T47D (cell line): Measurements from ENCODE around the gene FREY1.

Experiments used
- DNase-seq, 2 experiments: peaks; one replicate each; pipeline versions ENCODE4 v3.0.0 to v3.0.0-alpha.2; 2011 to 2012; ENCODE audit warnings: low read depth in 1 of 2, low spot score in 1 of 2
- JUND ChIP-seq: IDR thresholded peaks from 2 replicates; pipeline ENCODE4 v1.6.1; 2012; ENCODE audit warnings: low read depth
- in situ Hi-C: cut with HindIII; loops from 2 replicates; pipeline ENCODE4 v1.10.0; 2016; ENCODE audit warnings: low sequenced_read_pairs, low pct_unique_long_range_greater_than_20kb

Gene FREY1

DNA sequence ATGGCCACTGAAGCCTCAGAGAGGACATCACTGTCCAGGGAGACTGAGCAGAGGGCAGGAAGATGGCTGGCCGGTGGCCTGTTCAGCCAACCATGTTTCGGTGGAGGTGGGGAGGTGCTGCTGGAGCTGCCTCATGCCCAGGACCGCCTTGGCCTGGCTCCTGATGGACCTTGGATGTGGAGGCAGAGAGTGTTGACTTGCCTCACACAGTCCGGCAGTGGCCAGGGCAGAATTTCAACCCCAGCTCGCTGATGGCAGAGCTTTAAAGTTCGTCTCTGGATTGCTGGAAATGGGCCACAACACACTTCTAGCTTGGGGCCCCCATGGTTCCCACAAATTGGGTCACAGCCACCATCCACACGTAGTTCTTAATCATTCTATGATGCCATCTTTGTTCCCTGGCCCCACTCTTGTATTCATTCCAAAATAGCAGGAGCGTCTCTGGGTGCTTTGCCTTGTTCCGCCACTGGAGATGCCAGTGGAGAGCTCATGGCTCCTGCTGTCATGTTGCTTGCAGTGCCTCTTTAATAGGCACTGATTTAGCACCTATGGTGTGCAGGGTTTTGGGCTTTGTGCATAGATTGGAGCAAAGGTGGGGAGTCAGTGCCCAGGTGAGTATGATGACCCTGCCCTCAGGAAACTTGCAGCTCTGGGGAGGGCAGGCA is 16.1 kb downstream of the FREY1 start:
- no peak for TF ChIP-seq JUND
- in situ Hi-C loops = no loop called here
- DNase-seq = no peak

DNA sequence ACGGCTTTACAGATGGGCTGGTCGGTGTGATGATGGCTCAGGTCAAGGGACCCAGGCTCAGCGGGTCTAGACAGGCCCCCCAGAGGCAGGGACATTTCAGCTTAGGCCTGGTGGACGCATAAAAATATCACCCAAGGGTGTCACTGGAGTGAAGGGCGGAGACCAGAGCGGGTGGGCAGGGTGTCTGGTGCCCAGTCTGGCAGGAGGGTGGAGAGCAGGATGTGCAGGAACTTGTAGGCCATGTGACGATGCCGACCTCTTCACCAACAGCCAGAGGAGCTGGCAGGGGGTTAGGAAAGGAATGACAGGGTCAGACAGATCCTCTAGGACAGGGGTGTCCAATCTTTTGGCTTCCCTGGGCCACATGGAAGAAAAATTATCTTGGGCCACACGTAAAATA is 17.1 kb downstream of the FREY1 start:
- DNase-seq = no peak
- no peak for TF ChIP-seq JUND
- in situ Hi-C loops = no loop called here

DNA sequence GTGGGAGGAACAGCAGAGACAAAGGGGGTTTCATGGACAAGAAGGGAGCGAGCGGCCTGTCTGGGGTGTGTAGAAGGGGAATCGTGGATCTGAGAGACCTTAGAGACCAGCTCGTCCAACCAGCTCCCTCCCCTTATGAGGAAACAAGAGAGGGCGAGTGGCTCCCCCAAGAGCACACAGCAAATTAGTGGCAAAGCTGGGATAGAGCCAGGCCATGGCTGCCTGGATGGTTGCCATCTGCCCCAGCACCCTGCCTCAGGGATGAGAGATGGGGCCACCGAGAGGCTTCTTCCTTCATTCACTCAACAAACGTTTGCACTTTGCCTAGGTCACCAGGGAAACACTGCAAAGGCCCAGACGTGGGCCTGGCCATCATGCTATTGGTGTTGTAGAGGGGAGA is 17.5 kb downstream of the FREY1 start:
- no peak for DNase-seq
- in situ Hi-C loops = no loop called here
- no peak for TF ChIP-seq JUND

DNA sequence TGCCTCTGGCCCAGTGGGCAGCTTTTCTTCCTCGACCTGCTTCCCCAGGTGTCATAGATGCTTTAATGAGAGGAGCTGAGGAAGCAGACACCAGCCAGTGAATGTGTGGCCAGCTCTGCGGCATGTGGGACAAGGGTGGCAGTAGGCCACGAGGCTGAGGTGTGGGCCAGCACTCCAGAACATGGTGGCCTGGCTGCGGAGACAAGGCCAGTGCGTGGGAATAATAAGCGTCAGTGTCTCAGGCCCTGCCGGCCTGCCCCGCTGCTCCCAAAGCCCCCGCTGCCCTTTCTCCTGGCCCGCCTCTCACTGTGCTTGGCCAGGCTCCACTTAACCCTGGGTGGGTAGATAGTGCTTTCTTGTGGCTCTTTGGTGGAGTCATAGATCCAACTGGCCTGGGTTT is 19.5 kb downstream of the FREY1 start:
- TF ChIP-seq JUND = no peak
- DNase-seq = no peak
- in situ Hi-C loops = no loop called here

DNA sequence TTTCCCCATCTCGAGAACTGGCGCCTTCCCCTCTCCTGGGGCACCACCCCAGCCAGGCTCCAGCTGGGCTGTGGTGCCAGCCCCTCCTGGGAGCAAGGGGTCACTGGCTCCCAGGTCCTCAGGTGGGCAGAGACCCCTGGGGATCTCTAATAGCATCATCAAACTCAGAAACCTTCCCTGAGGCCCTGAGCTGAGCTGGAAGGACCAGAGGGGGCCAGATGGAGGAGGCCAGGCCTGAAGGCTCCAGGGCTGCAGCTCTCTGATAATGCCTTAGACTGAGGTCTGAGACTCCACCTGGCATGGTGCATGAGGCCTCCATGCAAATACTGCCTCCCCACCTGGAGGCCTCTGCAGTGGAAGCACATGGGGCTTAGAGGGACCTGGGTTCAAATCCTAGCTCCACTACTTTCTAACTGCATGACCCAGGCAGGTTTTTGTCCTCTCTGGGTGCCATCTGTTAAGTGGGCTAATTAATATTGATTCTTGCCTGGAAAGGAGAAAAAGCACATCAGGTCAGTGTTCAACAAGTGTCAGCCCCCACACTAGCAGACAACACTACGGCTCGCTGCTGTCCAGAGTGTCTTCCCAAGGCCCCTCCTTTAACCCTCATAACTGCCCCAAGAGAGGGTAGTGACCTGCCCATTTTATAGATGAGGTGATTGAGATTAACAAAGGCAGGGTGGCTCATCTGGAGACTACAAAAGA is 20.1 kb downstream of the FREY1 start:
- TF ChIP-seq JUND = no peak
- DNase-seq = no peak
- in situ Hi-C loops = no loop called here

DNA sequence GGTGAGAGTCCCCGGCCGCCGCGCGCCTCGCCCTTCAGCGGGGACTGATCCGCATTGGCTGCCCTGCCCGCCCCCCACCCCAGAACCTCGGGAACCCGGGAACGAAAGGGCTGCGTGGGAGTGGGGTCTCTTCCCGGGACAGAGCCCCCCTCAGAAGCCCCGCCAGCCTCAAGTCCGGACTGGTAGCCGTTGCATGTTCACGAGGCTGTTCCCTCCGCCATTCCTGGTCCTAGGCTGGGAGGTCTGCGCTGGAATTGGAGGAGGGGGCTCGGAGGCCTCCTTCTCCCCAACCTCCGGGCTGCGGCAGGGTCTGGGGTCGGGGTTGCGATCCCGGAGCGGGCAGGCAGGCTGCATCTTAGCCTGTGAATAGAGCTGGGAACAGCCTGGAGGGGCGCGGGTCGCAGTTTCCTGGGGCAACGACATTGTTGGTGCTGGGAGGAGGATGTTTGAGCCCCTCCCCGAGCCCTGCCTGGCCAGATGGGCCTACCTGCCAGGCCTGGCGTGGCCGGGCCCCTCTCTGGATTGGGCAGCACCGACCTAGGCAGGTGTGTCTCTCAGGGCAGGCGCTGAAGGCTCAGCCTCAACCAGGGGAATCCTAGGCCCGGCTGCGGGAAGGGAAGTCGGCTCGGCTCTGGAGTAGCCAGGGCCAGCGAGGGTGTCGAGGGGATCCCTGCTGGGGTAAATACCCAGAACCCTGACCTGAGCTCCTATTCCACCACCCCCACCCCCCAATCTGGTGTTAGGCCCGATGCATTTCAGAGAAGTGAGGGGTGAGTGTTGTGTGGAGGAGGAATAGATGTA is 20.9 kb downstream of the FREY1 start:
- DNase-seq = no peak
- no peak for TF ChIP-seq JUND
- in situ Hi-C loops = no loop called here

DNA sequence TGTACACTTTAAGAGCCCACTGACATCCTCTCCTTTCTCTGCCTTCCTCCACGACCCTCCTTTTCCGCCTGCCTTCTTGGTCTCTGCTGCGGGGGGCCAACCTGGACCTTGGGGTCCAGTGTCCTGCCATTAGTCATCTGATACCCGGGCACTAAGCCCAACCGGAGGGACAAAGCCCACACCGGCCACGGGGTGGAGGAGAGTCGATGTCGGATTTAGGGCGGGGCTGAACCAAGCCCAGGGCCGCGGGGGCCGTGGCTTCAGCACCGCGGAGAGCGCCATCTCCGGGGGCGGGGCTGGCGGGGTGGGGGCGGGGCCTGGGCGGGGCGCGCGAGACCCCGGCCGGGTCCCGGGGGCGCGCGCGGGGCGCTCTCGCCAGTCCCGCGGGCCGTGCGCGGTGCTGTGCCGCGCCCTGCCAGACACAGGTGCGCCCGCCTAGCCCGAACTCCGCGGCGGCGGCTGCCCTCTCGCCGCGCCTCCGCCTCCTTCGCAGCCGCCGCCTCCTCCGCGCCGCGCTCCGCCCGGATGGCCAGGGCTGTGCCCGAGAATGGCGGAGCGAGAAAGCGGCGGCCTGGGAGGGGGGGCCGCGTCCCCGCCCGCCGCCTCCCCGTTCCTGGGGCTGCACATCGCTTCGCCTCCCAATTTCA is 21.7 kb downstream of the FREY1 start, which contains the start of gene MAPK8IP1:
TSS of gene MAPK8IP1 (plus strand) at position 378 of the 647 bp plus-strand sequence. CDS start at position 548, 170 bp downstream.
- in situ Hi-C loops = no loop called here

DNA sequence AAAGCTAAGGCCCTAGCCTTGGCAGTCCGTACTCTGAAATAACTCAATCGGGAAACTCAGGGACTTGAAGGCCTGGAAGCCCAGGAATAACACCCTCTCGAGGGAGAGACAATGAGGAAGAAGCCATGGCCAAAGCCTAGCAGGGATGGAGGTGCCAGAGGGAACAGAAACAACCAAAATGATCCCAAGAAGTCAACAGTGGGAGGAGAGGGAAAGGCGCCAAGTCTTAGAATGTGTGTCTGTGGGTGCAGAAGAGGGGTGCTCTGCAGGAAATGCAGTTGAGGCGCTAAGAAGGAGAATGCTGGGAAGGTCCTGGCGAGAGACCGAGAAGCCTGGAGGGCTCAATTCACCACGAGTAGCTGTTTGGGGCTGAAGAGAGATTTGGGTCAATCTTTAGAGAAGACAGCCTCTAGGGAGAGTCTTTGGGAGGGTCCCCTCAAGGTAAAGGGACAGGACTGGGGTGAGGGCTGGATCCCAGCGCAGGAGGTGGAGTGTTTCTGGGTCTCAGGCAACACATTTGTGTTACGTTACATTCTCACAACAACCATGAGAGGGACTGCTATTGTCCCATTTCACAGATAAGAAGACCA is 22.4 kb downstream of the FREY1 start:
- in situ Hi-C loops = no loop called here
- DNase-seq = no peak
- TF ChIP-seq JUND = no peak

More for the DNA sequence above, 21.7 kb downstream of the FREY1 start, which contains the start of gene MAPK8IP1:
- peak; percentile 76 to 85 for DNase-seq
- TF ChIP-seq JUND = no peak

DNA sequence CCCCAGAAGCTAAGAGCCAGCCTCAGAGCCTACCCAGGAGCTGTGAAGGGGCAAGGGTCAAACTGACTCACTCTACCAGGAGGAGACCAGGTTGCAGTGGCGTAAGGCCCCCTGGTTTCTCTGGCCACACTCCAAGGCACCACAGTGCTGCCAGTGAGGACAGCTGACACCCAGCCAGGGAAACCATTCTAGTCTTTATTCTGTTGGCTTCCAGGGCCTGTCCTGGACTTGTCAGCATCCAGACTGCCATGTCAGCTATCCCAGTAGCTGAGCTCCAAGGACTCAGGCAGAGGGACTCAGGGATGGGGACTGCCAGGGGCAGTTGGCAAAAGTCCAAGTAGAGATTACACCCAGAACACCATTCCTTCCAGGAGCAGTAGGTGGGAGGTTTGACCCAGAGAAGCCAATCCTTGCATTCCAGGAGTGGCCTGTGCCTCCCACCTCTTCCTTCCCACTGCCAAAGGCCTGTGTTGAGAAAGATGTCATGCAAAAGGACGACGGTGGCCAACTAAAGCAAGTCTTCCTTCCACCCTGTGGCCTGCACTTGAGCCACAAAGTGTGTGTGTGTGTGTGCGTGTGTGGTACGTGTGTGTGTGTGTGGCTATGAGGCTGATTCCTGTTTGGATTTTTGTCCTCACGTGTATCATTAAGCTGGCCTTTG is 25.2 kb downstream of the FREY1 start:
- DNase-seq = no peak
- in situ Hi-C loops = no loop called here
- TF ChIP-seq JUND = no peak

DNA sequence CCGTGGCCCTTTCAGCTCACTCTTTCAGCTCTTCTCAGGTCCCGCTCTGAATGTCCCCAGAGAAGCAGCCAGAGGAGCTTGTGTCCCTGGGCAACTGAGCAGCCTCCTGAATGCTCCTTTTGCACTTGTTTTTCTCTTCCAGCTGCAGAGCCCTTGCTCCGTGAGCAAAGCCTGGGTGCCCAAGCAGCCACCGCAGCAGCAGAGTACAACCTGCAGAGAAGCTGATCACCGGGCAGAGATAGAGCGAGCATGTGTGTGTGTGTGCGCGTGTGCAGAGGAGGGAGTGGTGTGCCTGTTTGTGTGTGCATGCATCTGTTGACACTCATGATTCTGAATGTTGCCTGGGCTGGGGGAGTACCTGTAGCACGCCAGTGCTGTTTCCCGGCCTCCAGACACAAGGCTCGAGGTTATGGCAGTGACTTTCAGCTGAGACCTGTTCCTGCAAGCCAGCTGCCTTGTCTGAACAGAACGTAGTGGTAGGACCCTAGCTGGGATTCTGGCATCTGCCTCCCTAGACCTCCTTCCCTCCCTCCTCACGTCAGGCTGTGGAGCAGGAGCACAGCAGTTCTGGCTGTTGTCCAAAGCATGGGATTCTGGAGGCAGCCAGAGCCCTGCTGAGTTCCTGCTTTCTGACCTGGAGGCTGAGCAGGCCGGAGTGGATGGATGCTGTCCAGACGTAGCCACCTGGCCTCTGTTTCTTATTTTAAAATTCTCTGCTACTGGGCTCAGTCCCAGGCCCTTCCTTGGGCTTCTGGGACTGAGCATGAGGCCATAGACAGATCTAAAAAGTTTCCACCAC is 26.1 kb downstream of the FREY1 start:
- TF ChIP-seq JUND = no peak
- no peak for DNase-seq
- in situ Hi-C loops = no loop called here
